Inflammatory macrophage treated with lipopolysaccharide for 4 hours (primary cell): ENCODE data around the gene NEB.
A peak's percentile ranks its signal among the peaks of the same experiment; 100 is the strongest.
"Not testable (repeated sequence)": the region's sequence is repeated elsewhere in the genome, so short reads cannot be mapped to it uniquely, and the experiment has no call there.

Source experiments
- DNase-seq: peaks from one replicate; pipeline ENCODE4 v3.0.0-alpha.2; 2020

NEB gene

GRCh38 chr2:151757861-151758260, 23.6 kb upstream of the NEB start:
- DNase-seq, result no peak

GRCh38 chr2:151756820-151757219, 22.5 kb upstream of the NEB start:
- DNase-seq, result no peak

- DNase-seq, result no peak
These were observed 20.1 kb upstream of the NEB start for GRCh38 chr2:151754253-151754897.

- DNase-seq, result no peak
These were observed 19.3 kb upstream of the NEB start for GRCh38 chr2:151753540-151753939.

GRCh38 chr2:151745261-151745660, 11.0 kb upstream of the NEB start:
- not testable (repeated sequence) for DNase-seq

GRCh38 chr2:151730262-151730975, 3.9 kb downstream of the NEB start:
- peak; percentile 58 for DNase-seq

- DNase-seq, result peak; percentile 39
These were observed 4.4 kb downstream of the NEB start for GRCh38 chr2:151729837-151730236.

- DNase-seq, result no peak
These were observed 4.9 kb downstream of the NEB start for GRCh38 chr2:151729415-151729811.

GRCh38 chr2:151728804-151729414, 5.4 kb downstream of the NEB start:
- no peak for DNase-seq

- DNase-seq, result no peak
These were observed 6.4 kb downstream of the NEB start for GRCh38 chr2:151727593-151728552.

GRCh38 chr2:151721161-151721560, 13.1 kb downstream of the NEB start:
- no peak for DNase-seq

- DNase-seq, result no peak
These were observed 13.8 kb downstream of the NEB start for GRCh38 chr2:151720521-151720920.

GRCh38 chr2:151718796-151719195, 15.5 kb downstream of the NEB start:
- no peak for DNase-seq

GRCh38 chr2:151718247-151718646, 16.0 kb downstream of the NEB start:
- DNase-seq, result no peak

GRCh38 chr2:151716721-151717120, 17.6 kb downstream of the NEB start:
- DNase-seq, result no peak

- DNase-seq, result no peak
These were observed 20.9 kb downstream of the NEB start for GRCh38 chr2:151713291-151713903.

GRCh38 chr2:151711025-151711424, 23.3 kb downstream of the NEB start:
- DNase-seq, result no peak

- DNase-seq, result no peak
These were observed 25.5 kb downstream of the NEB start for GRCh38 chr2:151708788-151709187.

GRCh38 chr2:151707857-151708256, 26.4 kb downstream of the NEB start:
- DNase-seq, result no peak

GRCh38 chr2:151704480-151704961, 29.8 kb downstream of the NEB start:
- DNase-seq, result not testable (repeated sequence)

GRCh38 chr2:151698134-151698533, 36.1 kb downstream of the NEB start:
- not testable (repeated sequence) for DNase-seq

- no peak for DNase-seq
These were observed 38.5 kb downstream of the NEB start for GRCh38 chr2:151695778-151696177.
